ENCODE data around the gene PGLYRP2.

PGLYRP2 gene

GRCh38 chr19:15438577-15438976 lies 40.7 kb downstream of the PGLYRP2 start:
- DNase-seq: no peak

DNA sequence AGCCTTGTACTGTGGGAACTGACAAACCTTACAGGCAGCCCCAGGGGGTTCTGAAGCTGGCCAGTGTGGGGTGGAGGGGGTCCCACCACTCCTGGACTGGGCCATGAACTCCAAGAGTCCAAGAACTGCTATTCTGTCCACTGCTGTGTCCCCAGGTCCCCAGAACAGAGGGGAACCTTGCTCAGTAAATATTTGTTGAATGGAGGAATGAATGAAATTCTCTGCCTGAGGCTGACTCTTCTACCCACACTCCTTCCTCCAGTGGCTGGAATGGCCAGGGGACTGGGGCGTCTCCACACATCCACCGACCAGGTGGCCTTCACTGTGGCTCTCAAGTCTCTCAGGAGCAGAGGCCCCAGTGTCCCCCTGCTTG lies 41.2 kb downstream of the PGLYRP2 start:
- no peak for DNase-seq

DNA sequence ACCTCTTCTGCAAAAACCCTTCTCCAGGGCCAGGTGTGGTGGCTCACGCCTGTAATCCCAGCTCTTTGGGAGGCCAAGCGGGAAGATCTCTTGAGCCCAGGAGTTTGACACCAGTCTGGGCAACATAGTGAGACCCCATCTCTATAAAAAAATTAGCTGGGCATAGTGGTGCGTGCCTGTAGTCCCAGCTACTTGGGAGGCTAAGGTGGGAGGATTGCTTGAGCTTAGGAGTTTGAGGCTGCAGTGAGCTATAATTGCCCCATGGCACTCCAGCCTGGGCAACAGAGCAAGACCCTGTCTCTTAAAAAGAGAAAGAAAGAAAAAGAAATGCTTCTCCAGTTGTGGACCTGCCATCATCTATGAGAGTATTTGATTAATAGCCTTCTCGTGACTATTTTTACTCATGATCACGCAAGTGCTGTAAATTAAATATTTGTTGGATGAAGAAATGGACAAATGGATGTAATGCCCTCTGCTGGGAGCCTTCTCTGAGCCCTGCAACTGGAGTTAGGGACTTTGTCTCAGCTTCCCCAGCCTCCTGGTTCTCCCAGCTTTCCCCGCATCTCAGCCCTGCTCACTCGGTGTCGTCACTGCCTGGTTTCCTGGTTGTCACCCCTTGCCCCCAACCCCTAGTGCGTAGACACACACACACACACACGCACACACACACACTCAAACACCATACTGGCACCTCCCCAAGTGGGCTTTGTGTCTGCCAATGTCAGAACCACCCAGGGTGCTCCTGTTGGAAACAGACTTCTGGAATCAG lies 41.8 kb downstream of the PGLYRP2 start:
- DNase-seq: no peak

DNA sequence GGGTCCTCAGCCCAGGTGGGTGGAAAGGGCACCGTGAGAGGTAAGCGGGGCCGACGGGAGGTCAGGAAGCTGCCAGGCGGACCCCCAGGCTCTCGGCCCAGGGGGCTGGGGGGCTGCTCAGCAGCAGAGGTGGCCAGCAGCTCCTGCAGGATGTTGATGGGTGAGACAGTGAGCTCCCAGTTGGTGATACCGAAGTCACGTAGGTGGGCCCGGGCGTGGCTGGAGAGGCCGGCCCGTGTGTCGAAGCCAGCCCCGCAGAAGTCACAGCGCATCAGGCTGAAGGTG lies 42.5 kb downstream of the PGLYRP2 start:
- no peak for DNase-seq

DNA sequence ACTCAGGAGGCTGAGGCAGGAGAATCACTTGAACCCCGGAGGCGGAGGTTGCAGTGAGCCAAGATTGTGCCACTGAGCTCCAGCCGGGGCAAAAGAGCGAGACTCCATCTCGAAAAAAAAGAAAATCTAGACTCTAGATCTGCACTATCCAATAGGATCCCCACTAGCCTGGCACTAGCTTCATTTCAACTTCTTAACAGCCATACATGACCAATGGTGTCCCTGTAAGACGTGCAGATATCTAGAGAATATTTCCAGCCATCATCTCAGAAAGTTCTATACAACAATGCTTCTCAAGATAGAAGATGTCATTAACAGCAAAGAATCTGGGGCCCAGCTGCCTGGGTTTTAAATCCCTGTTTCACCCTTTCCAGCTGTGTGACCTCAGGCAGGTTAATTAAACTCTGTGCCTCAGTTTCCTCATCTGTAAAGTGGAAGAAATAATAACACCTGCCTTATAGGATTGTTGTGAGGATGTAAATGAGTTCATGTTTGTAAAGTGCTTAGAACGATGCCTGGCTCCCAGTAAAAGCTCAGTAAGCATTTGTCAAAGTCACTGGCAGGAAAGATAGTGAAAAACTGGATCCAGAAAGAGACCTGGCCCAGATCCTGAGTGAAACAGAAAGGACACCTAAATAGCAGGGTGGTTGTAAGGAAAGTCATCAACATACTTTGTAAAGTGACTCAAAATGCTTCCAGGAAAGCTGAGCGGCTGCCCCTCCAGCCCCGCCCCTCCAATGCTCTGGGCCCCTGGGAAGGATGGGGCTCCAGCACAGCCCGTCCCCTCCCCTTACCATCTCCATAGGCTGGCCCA lies 43.1 kb downstream of the PGLYRP2 start:
- DNase-seq: no peak

- no peak for DNase-seq
Observed at GRCh38 chr19:15433519-15434069, 45.7 kb downstream of the PGLYRP2 start.

DNA sequence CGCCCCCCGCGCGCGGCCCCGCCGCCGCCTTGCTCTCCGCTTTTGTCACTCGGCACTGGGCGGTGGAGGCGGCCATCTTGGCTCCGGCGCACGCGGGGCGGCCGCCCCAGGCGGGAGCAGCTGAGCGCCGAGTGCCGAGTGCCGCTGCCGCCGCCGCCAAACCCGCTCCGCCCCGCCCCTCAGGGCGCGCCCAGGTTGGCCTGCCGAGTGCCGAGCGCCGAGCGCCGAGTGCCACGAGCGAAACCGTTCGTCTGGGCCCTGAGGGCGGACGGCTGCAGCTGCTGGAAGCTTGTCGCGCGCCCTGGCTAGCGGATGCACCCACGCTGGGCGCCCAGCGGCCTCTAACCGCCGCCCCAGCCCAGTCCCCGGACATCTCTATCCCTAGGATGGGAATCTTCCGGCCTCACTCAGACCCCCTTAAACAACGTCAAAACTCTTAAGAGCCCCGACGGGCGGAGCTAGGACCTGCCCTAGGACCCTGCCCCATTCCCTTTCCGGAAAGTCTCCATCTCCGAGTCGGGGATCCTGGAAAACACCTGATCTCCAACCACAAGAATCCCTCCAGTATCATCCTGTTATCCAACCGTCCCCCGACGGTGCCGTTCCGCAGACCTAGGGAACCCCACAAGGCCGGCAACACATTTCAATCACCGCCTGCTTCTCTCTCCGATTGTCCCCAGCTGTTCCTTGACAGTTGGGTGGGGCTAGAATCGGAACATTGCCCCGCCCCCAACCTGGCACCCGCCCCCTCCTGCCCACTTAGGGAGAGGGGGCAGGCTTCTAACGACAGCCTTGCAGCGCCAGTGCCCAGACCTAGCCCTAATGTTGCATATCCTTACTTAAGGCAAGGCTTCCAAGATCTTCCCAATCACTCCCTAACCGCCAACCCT lies 46.4 kb downstream of the PGLYRP2 start:
- peak; percentile 85 for DNase-seq

DNA sequence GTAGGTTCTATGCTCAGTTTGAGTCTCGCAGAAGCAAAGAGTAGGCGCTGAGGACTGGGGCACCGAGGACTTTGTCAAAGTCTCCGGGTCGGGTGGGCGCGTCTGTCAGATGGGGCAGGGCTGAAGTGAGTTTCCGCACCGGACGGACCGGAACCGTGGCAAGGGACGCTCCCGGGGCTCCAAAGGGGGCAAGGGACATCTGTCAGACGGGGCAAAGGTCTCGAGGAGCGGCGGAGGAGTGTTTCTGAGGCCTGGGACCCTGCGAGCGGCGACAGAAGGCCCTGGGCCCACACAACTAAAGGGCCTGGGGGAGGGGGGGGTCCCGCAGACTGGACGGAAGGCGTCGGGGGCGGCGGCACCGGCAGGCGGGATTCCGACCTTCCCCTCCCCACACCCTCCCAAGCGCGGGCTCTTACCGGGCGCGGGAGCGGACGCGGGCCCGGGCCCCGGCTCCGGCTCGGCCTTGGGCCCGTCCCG lies 47.2 kb downstream of the PGLYRP2 start:
- no peak for DNase-seq

GRCh38 chr19:15431396-15432017 lies 47.8 kb downstream of the PGLYRP2 start:
- DNase-seq: no peak

- DNase-seq: no peak
Observed at GRCh38 chr19:15430526-15431120, 48.7 kb downstream of the PGLYRP2 start.

DNA sequence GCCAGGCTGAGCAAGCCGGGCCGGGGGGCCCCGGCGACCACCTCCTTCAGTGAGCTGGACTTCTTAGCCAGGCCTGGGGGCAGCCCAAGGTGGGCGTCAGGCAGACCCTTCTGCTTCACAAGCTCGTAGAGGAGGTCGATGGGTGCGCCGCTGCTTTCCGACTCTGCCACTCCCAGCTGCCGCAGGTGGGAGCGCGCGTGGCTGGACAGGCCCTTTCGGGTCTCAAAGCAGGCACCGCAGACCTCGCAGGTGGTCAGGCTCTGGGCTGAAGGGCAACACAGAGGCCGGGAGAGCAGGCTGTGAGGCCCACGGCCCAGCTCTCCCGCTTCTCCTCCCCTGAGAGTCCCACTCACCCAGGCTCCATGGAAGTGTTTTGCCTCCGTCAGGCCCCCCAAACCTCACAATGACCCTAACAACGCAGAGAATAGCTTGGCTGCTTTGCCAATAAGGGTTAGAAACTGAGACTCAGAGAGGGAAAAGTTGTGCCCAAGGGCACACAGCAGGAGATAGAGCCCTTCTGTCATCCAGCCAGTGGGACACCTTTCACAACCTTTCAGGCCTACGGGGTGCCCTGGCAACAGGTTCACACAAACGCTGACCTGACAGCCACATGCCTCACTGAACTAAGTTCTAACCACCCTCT lies 49.4 kb downstream of the PGLYRP2 start:
- DNase-seq: no peak

DNA sequence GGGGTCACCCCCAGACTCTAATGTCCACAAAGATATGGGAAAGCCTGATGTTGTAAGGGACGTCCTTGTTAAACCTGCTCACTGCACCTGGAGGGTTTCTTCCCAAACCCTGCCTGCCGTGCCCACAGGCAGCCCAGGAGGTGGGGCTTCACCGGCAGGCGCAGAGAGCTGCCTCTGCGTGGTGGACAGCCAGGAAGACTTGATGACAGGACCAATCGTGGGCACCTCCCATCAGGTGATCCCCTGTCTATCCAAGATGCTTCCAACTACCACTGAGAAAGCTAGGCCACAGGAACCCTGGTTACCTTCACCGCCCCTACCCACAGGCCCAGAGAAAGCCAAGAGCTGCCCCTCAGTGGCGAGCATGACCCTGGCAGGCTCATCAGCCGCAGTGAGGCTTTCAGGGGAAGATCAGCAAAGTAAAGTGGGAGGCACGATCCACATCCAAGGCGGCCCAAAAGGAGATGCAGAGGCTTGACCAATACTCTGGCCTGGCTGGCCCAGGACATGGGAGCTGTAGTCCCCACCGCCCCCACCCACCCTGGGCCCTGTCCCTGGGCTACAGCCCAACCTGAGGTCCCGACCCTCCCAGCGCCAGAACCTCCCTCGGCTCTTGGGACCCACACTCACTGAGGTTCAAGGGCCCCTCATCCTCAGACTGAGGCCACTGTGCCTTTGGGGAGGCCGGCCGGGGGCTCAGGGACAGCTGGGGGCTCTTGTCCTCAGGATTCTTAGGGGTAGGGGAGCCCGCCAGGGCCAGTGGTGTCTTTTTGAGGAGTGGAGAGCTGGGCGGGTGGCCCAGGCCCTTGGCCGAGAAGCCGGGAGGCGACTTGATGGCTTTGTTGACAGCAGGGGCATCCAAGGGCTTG lies 50.1 kb downstream of the PGLYRP2 start:
- no peak for DNase-seq

DNA sequence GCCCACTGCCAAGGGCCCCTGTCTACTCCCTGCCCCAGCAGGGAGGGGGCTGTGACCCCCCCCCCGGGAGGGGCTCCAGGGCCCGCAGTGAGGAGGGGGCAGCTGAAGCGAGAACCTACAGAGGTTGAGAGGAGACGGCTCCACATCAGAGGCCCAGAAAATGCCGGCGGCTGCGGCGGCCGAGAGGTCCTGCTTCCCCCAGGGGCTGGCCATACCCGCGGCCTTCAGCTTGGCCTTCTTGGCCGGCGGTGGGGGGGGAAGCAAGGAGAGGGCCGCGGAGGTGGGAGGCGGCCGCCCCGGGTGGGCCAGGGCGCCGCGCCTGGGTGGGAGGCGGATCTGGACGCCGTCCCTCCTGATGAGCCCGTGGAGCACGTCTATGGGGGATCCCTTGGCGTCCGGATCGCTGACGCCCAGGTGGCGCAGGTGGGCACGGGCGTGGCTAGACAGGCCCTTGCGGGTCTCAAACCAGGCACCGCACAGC lies 51.3 kb downstream of the PGLYRP2 start:
- no peak for DNase-seq

DNA sequence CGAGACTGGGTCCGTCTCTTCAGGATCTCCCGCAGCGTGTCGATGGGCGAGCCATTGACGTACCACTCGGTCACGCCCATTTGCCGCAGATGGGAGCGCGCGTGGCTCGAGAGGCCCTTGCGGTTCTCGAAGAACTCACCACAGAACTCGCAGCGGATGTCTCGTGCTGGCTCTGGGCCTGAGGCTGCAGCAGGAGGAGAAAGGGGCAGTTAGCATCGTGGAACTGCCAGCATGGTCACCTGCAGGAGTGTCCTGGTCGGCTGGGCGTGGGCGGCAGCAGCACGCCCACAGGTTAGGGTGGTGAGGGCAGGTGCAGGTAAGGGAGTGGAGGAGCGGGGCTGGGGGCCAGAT lies 52.0 kb downstream of the PGLYRP2 start:
- no peak for DNase-seq

- no peak for DNase-seq
Observed at GRCh38 chr19:15426485-15427349, 52.6 kb downstream of the PGLYRP2 start.

DNA sequence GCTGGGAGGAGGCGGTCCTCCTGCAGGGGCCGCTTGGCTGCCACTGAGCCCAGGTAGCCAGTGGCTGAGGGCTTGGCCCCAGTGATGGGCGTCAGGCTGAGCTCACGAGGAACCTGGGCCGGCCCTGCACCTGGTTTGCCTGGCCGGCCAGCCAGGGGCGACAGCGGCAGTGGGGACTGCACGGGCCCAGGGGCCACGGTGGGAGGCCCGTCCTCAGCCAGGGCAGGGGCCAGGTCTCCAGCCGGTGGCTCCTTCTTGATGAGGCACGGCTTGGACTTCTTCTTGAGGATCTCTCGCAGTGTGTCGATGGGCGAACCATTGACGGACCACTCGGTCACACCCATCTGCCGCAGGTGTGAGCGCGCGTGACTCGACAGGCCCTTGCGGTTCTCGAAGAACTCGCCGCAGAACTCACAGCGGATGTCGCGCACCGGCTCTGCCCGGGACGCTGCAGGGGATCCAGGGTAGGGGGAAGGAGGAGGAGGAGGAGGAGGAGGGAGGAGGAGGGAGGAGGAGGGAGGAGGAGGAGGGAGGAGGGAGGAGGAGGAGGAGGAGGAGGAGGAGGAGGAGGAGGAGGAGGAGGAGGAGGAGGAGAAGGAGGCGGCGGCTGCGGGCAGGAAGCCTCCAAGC lies 53.9 kb downstream of the PGLYRP2 start:
- no peak for DNase-seq

- DNase-seq: no peak
Observed at GRCh38 chr19:15424692-15425272, 54.5 kb downstream of the PGLYRP2 start.

- no peak for DNase-seq
Observed at GRCh38 chr19:15424121-15424520, 55.2 kb downstream of the PGLYRP2 start.

DNA sequence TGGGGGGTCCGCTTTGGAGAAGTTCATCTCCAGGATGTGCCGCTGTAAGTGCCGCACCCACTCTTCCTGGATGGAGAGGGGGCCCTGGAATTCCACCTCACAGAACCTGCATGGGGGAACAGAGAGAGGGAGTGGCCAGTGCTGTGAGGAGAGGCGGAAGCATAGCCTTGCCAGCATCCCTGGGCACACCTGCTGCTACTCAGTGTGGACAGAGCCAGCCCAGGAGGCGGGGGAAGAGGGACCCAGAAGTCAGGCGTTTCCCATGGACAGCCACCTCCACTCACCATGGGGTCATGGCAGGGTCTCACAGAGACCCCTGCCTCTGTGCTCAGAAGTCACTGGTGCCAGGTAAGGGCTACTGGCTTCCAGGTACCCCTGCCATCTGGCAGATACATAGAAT lies 56.2 kb downstream of the PGLYRP2 start:
- DNase-seq: no peak
